AG10803 (cell line): ENCODE data around the gene MPI.
"Not testable (repeated sequence)": the region's sequence is repeated elsewhere in the genome, so short reads cannot be mapped to it uniquely, and the experiment has no call there.

Source experiments
- DNase-seq: peaks from one replicate; pipeline ENCODE4 v3.0.0; 2010; ENCODE audit warnings: low read depth
- H3K4me3 ChIP-seq: 2 replicates; pipeline ENCODE4 v1.5.1; 2011; ENCODE audit warnings: mild to moderate bottlenecking, low read length, control low read depth
- TF ChIP-seq, protein P1 (sequence below): conservative IDR thresholded peaks from 2 replicates; pipeline ENCODE4 v1.5.1; 2011; ENCODE audit warnings: mild to moderate bottlenecking, low read length, control low read depth, inconsistent platforms

MPI gene

DNA sequence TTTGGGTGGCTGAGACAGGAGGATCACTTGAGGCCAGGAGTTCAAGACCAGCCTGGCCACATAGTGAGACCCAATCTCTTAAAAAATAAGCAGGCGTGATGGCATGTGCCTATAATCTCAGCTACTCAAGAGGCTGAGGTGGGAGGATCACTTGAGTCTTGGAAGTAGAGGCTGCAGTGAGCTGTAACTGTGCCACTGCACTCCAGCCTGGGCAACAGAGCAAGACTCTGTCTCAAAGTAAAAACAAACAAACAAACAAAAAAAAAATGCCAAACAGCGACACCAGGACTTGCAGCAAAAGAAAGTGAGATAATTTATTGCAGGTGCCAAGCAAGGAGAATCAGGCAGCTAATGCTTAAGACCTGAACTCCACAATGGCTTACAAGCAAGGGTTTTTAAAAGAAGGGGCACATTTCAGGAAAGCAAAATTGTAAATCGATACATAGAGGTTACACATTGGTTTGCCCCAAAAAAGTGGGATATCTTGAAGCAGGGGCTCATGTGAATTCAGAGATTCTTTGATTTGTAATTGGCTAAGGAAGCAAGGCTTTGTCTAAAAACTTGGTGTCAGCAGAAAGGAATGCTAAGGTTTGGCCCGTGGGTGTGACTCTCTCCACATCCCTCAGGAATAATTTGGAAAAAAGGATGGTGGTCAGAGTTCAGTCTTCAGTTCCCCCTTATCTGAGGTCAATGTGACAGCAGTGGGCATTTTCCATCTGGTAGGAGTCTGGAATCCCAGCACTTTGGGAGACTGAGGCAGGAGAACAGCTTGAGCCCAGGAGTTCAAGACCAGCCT lies 5.2 kb upstream of the MPI start:
- no peak overlapping the region for H3K4me3 ChIP-seq
- no peak for DNase-seq
- TF ChIP-seq, protein P1, sequence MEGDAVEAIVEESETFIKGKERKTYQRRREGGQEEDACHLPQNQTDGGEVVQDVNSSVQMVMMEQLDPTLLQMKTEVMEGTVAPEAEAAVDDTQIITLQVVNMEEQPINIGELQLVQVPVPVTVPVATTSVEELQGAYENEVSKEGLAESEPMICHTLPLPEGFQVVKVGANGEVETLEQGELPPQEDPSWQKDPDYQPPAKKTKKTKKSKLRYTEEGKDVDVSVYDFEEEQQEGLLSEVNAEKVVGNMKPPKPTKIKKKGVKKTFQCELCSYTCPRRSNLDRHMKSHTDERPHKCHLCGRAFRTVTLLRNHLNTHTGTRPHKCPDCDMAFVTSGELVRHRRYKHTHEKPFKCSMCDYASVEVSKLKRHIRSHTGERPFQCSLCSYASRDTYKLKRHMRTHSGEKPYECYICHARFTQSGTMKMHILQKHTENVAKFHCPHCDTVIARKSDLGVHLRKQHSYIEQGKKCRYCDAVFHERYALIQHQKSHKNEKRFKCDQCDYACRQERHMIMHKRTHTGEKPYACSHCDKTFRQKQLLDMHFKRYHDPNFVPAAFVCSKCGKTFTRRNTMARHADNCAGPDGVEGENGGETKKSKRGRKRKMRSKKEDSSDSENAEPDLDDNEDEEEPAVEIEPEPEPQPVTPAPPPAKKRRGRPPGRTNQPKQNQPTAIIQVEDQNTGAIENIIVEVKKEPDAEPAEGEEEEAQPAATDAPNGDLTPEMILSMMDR = no peak

DNA sequence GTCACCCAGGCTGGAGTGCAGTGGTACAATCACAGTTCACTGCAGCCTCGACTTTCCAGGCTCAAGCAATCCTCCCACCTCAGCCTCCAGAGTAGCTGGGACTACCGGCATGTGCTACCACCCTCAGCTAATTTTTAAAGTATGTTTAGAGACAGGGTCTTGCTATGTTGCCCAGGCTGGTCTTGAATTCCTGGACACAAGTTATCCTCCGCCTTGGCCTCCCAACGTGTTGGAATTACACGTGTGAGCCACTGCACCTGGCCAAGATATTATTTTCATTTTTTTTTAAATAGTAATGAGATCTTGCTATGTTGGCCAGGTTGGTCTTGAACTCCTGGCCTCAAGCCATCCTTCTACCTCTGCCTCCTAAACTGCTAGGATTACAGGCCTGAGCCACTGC lies 4.4 kb upstream of the MPI start:
- no peak overlapping the region for H3K4me3 ChIP-seq
- no peak for DNase-seq
- TF ChIP-seq, protein P1 = no peak

DNA sequence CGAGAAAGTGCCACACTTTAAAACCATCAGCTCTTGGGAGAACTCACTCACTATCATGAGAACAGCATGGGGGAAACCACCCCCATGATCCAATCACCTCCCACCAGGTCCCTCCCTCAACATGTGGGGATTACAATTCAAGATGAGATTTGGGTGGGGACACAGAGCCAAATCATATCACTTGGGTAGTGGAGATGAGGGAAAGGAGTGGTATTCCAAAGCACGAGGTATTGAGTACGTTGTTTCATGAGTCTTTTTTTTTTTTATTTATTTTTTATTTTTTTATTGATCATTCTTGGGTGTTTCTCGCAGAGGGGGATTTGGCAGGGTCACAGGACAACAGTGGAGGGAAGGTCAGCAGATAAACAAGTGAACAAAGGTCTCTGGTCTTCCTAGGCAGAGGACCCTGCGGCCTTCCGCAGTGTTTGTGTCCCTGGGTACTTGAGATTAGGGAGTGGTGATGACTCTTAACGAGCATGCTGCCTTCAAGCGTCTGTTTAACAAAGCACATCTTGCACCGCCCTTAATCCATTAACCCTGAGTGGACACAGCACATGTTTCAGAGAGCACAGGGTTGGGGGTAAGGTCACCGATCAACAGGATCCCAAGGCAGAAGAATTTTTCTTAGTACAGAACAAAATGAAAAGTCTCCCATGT lies 2.2 kb upstream of the MPI start:
- H3K4me3 ChIP-seq, DNase-seq: not testable (repeated sequence)

DNA sequence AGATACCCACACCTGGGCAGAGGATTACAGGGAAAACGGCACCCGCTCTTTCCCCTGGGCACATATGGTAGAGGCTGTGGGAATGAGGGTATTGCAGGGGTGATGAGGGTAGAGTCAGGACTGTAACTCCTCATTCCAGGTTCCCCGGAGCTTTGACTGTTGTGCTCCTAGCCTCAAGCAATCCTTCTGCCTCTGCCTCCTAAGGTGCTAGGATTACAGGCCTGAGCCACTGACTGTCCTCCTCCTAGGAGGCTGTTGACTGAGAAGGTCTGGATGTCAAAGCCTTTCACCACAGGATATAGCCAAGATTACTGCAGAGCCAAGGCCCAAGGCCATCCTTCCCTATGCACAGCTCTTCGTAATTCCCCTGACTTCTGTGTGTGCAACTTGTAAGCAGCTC lies 1.1 kb upstream of the MPI start:
- TF ChIP-seq, protein P1 = no peak
- DNase-seq = no peak
- H3K4me3 ChIP-seq = no peak overlapping the region

DNA sequence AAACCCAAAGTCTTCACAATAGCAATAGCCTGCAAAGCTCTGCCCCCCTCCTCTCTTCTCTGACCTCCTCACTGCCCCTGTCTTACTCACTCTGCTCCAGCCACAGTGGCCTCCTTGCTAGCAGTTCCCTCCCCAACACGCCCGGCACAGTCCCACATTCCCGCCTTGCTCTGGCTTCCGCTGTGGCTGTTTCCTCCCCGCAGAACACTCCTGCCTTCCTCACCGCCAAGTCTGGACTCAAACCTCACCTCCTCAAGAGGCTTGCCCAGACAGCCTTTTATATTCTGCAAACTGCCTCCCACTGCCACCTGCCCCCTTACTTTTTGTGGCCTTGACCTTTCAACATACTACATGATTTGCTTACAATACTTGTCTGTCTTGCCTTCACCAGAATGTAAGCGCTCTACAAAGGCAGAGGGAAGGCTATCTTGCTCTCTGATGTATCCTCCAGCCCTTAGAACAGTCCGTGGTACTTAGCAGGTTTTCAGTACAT lies 406 bp upstream of the MPI start:
- no peak for DNase-seq
- H3K4me3 ChIP-seq = peak overlapping the region; percentile 98
- TF ChIP-seq, protein P1 = no peak

DNA sequence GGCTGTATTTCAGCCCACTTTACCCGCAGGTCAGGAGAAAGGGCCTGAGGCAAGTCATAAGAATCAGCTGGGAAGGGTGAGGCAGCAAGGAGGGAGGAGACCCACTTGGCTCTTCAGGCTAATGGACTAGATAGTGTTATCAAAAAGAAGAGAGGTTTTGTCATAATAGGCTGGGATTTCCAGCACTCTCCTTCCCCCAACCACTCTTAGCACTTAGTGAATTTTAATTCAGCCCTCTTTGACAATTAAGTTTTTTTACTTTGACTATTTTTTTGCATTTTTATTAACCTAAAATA lies 771 bp downstream of the MPI start:
- DNase-seq = no peak
- TF ChIP-seq, protein P1 = no peak
- peak overlapping the region; percentile 98 for H3K4me3 ChIP-seq

DNA sequence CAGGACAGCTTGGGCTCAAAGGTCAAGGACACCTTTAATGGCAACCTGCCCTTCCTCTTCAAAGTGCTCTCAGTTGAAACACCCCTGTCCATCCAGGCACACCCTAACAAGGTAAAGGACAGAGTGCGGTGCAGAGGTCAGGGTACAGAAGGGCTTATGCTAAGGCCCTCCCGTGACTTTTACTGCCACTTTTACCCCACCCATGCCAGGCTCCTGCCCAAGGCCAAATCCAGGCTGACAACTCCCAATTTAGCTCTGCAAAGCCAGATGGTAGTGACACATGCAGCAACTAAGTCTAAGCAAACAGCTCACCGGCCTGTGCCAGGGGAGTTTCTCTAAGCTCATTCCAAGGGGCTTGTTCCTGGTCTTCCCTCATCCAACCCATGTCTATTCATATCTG lies 1.6 kb downstream of the MPI start:
- TF ChIP-seq, protein P1 = no peak
- H3K4me3 ChIP-seq = no peak overlapping the region

More for the DNA sequence above, 1.6 kb downstream of the MPI start:
- no peak for DNase-seq
